RPMI8226 (cell line): Measurements from ENCODE around the gene MTHFD1L.

Source experiments
- DNase-seq: peaks from one replicate; pipeline ENCODE4 v3.0.0-alpha.2; 2015

MTHFD1L gene

DNA sequence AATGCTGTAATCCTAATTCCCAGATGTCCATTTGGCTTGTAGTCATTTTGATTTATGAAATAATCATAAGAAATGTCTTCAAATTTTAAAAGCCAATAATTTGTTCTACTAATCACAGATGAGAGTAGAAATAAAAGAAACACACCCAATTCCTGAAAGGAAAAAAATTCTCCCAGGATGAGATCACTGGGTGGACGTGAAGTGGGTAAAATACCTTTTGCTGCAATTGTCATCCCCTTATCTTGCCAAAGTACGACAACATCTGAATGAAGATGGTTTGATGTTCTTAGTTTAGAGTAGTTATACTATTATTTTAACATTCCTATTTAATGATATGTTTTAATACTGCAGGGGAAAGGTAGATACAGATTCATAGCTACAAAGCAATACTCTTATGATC lies 33.7 kb downstream of the MTHFD1L start:
- DNase-seq = no peak

GRCh38 chr6:150900049-150900448 lies 34.5 kb downstream of the MTHFD1L start:
- DNase-seq = no peak

GRCh38 chr6:150902142-150902776 lies 36.8 kb downstream of the MTHFD1L start:
- DNase-seq = no peak

DNA sequence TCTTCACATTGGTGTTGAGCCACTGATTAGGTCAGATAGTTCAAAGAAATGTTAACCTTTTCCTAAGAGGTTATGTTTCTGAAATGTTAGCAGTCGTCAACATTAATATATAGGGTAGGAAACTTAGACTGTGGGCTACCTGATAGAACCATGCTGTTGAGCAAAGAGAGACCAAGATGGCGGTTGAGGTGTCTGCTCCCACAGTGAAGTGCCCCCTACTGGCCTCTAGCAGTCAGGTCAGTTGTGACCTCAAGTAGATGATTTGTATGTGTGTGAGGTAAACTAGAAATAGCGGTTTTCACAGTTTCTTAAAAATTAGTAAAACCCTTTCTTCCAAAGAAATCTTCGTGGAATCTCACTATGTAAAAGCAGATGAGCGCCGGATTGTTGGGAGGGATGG lies 40.3 kb downstream of the MTHFD1L start:
- no peak for DNase-seq

GRCh38 chr6:150906641-150907326 lies 41.3 kb downstream of the MTHFD1L start:
- no peak for DNase-seq

DNA sequence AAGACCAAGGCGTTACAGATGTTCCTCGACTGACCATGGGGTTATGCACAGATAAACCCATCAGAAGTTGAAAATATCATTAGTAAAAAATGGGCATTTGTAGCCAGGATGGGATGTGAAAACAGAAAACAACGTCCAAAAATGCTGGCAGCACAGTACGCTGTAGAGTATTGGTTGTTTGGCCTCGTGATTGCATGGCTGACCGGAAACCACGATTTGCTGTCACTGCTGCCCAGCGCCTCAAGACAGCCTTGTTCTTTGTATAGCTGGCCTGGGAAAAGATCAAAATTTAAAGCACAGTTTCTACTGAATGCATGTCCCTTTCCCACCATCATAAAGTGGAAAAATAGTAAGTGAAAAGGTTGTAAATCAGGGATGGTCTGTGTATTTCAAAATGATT lies 41.9 kb downstream of the MTHFD1L start:
- DNase-seq = no peak

- no peak for DNase-seq
Measured at GRCh38 chr6:150908901-150909300, 43.4 kb downstream of the MTHFD1L start.

- DNase-seq = no peak
Measured at GRCh38 chr6:150910561-150910960, 45.1 kb downstream of the MTHFD1L start.

GRCh38 chr6:150914372-150914771 lies 48.9 kb downstream of the MTHFD1L start:
- DNase-seq = no peak

DNA sequence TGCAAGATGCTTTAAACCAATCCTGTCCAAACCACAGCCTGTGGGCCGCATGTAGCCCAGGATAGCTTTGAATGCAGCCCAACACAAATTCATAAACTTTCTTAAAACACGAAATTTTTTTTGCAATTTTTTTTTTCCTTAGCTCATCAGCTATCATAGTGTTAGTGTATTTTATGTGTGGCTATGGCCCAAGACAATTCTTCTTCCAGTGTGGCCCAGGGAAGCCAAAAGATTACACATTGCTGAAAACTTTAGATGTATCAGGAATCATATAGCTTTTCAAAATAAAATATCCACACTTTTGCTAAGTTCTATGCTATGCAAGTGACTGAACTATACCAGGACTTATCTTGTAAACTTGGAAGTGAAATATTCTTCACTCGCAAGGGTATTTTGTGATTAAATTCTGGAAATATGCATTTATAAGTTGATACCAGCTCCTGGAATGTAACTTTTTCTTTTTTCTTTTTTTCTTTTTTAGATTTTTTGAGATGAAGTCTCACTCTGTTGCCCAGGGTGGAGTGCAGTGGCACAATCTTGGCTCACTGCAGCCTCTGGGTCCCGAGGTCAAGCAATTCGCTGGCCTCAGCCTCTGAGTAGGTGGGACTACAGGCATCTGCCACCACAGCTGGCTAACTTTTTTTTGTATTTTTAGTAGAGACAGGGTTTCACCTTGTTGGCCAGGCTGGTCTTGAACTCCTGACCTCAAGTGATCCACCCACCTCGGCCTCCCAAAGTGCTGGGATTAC lies 49.8 kb downstream of the MTHFD1L start:
- no peak for DNase-seq

- DNase-seq = no peak
Measured at GRCh38 chr6:150915880-150916265, 50.4 kb downstream of the MTHFD1L start.

- DNase-seq = no peak
Measured at GRCh38 chr6:150919938-150920337, 54.4 kb downstream of the MTHFD1L start.

GRCh38 chr6:150922137-150922536 lies 56.6 kb downstream of the MTHFD1L start:
- DNase-seq = no peak

GRCh38 chr6:150924808-150925589 lies 59.5 kb downstream of the MTHFD1L start:
- DNase-seq = no peak

GRCh38 chr6:150925590-150925928 lies 60.1 kb downstream of the MTHFD1L start:
- DNase-seq = no peak

DNA sequence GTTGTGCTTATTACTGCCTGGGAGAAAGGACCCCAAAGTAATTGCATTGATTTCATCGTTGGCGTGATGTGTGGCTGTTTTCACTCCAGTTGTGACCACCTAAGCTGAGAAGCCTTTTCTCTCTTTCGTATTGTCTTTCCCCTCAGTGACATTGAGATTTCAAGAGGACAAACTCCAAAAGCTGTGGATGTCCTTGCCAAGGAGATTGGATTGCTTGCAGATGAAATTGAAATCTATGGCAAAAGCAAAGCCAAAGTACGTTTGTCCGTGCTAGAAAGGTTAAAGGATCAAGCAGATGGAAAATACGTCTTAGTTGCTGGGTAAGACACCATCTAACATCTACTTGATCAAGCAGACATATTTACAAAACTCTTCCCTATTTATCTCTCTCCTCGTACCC lies 60.5 kb downstream of the MTHFD1L start:
- DNase-seq = no peak

DNA sequence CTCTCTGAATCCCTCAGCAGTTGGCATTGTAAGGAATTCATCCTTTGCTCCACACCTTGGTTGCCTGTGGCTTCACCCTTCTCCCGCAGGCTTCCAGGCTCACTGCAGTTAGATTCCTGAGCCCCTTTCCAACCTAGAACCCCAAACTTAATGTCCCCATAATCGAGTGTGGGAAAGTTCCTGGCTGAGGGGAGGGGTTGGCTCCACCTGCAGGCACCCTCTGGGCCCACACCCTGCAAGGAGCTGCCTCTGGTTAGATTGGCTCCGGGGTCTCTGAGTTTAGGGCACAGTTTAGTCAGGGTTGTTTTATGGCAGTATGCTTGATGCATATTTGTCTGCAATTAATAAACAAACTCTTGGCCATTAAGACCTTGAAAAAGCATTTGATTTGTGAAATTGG lies 63.4 kb downstream of the MTHFD1L start:
- no peak for DNase-seq

DNA sequence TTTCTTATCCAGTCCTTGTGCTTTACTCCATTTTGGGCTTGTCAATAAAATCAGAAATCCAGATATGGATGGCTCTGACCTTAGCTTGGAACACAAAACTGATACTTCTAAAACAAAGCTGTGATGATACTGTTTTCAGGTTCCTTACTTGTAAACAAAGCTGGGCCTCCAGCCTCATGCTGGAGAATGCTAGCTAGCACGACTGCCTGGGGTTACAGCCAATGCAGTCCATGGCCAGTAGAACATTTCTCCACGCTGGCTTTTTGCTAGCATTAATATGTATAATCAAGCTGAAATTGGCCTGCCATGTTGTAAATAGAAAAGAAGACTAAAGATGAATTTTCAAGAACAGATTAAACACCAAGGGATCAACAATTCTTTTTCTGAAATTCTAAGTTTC lies 63.9 kb downstream of the MTHFD1L start:
- DNase-seq = no peak

GRCh38 chr6:150930841-150931240 lies 65.3 kb downstream of the MTHFD1L start:
- no peak for DNase-seq

GRCh38 chr6:150931405-150931804 lies 65.9 kb downstream of the MTHFD1L start:
- DNase-seq = no peak

- DNase-seq = no peak
Measured at GRCh38 chr6:150932996-150933395, 67.5 kb downstream of the MTHFD1L start.

DNA sequence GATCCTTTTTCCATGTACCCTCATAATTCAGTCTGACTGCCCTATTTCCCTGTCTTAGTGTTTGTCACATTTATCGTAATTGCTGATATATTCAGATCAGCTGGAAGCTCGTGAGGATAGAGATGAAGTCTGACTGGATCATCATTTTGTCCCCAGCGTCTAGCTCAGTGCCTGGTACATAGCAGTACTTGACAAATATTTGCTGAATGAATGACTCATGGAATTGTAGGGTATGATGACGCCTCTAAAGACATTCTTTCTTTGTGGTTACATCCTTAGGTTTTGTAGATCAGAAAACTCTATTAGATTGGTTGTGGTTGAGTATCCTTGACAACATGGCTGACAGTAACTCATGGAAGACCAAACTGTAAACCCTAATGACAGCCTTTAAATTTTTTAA lies 68.9 kb downstream of the MTHFD1L start:
- DNase-seq = no peak

- DNase-seq = no peak
Measured at GRCh38 chr6:150936021-150936555, 70.6 kb downstream of the MTHFD1L start.
